ENCODE measurements around the gene DDX41. TPM values are rescaled to one million over a fixed set of nuclear protein-coding genes. Genes with fewer than 3 reads are reported as not detected.

Gene DDX41
- total RNA-seq, 2 experiments from 2014 or later, result 169 to 224 TPM

DNA sequence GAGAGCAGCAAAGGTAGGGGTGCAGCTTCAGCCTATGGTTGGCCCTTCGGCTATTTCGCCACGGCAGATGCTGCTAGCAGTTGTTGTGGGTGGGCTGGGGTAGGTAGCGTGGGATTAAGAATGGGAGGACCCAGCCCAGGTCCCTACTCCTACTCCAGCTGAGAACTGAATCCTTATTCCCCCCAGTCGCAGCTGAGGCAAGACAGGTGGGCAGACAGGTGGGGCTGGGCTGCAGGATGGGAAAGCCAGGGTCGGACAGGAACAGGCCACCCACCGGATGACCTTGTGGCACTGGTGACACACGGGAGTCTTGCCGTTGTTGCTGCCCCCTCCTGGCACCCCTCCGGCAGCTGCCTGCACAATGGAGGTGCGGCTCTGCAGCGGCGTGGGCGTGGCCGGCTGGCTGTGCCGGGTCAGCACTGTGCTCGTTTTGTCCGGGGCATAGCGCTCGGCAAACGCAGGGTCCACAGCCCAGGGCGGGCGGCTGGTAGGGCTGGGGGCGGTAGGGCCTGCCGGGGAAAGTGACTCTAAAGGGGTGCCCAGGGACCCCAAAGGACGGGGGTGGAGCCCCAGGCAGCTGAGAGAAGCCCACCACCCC lies 27.5 kb downstream of the DDX41 start:
- peak overlapping the region; percentile 49; the same call in 1 of the 2 replicates for H3K4me2 ChIP-seq (ENCODE audit: low read length)
- ChIA-PET CTCF (ENCODE audit: unreplicated experiment) (interaction anchor here (0.5 kb wide), 1 partner anchor 506 kb away, joined by 3 read pairs; no protein-coding TSS in a partner anchor), POLR2A (interaction anchor here (0.5 kb wide), 1 partner anchor 314 kb away, joined by 3 read pairs; no protein-coding TSS in a partner anchor)
- BruUV-seq (replicated peaks), result no TSS peak
- TF ChIP-seq, protein P1, sequence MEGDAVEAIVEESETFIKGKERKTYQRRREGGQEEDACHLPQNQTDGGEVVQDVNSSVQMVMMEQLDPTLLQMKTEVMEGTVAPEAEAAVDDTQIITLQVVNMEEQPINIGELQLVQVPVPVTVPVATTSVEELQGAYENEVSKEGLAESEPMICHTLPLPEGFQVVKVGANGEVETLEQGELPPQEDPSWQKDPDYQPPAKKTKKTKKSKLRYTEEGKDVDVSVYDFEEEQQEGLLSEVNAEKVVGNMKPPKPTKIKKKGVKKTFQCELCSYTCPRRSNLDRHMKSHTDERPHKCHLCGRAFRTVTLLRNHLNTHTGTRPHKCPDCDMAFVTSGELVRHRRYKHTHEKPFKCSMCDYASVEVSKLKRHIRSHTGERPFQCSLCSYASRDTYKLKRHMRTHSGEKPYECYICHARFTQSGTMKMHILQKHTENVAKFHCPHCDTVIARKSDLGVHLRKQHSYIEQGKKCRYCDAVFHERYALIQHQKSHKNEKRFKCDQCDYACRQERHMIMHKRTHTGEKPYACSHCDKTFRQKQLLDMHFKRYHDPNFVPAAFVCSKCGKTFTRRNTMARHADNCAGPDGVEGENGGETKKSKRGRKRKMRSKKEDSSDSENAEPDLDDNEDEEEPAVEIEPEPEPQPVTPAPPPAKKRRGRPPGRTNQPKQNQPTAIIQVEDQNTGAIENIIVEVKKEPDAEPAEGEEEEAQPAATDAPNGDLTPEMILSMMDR (conservative IDR thresholded peaks at IDR 0.05; ENCODE audit: low read length), result peak; percentile 75
- TF ChIP-seq EZH2phosphoT487 (IDR thresholded peaks at IDR 0.05; ENCODE audit: borderline replicate concordance, low read depth, low read length), result no peak
- intact Hi-C loops (cut with micrococcal nuclease; ENCODE audit: unreplicated experiment), result no loop called here
- H3K9me2 ChIP-seq (ENCODE audit: insufficient read depth, low read length), result no peaks in the 10 kb centered on the region
- H3K4me1 ChIP-seq (ENCODE audit: insufficient read depth, low read length, poor library complexity, severe bottlenecking), result peaks cover 23% of the 10 kb centered on the region
- peaks cover 12% of the 10 kb centered on the region; the same call in 1 of the 2 replicates for H3K36me3 ChIP-seq (ENCODE audit: insufficient read depth, low read length)
- no peaks in the 10 kb centered on the region for H4K20me1 ChIP-seq (ENCODE audit: insufficient read depth, low read length)
- H3K27ac ChIP-seq (ENCODE audit: low read depth, low read length, poor library complexity, severe bottlenecking), result no peak overlapping the region
- peak; percentile 69 for DNase-seq (ENCODE audit: low spot score)
- H2AFZ ChIP-seq (ENCODE audit: low read length), result no peak overlapping the region
- H3K9me3 ChIP-seq (ENCODE audit: low read length), result no peaks in the 10 kb centered on the region
- no peaks in the 10 kb centered on the region for H3K79me2 ChIP-seq (ENCODE audit: insufficient read depth, low read depth, low read length)
- H3K4me3 ChIP-seq (ENCODE audit: low read depth, low read length, poor library complexity, severe bottlenecking), result no peak overlapping the region

DNA sequence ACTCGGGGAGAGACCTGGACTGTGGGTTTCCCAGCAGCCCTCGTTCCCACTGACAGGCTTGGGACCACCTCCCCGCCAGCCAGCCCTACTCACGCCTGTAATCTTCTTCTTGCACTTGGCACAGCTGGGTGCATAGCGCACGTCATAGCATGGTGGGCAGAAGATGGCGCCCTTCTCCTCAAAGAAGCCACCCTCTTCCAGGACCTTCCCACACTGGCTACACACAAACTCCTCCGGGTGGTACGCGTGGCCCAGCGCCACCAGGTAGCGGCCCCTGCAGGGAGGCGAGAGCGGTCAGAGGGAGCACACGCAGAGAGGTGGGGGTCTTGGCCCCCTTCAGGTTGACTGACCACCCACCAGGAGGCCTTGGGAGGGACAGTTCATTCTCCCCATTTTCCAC lies 28.8 kb downstream of the DDX41 start:
- no peak overlapping the region for H3K4me2 ChIP-seq (ENCODE audit: low read length)
- intact Hi-C loops (cut with micrococcal nuclease; ENCODE audit: unreplicated experiment), result no loop called here
- no peaks in the 10 kb centered on the region for H3K9me3 ChIP-seq (ENCODE audit: low read length)
- peaks cover 12% of the 10 kb centered on the region; the same call in 1 of the 2 replicates for H3K36me3 ChIP-seq (ENCODE audit: insufficient read depth, low read length)
- H3K4me1 ChIP-seq (ENCODE audit: insufficient read depth, low read length, poor library complexity, severe bottlenecking), result peaks cover 18% of the 10 kb centered on the region
- no peak overlapping the region for H2AFZ ChIP-seq (ENCODE audit: low read length)
- no peaks in the 10 kb centered on the region for H3K9me2 ChIP-seq (ENCODE audit: insufficient read depth, low read length)
- ChIA-PET CTCF (ENCODE audit: unreplicated experiment) (interaction anchor here (0.6 to 1.0 kb wide), 3 partner anchors 12 to 179 kb away, joined by 3 to 4 read pairs (median 4); no protein-coding TSS in a partner anchor), POLR2A (no interaction called here)
- TF ChIP-seq, protein P1 (conservative IDR thresholded peaks at IDR 0.05; ENCODE audit: low read length), result peak; percentile 60
- no peak for TF ChIP-seq EZH2phosphoT487 (IDR thresholded peaks at IDR 0.05; ENCODE audit: borderline replicate concordance, low read depth, low read length)
- no peaks in the 10 kb centered on the region for H4K20me1 ChIP-seq (ENCODE audit: insufficient read depth, low read length)
- BruUV-seq (replicated peaks), result no TSS peak
- no peak overlapping the region for H3K4me3 ChIP-seq (ENCODE audit: low read depth, low read length, poor library complexity, severe bottlenecking)
- H3K79me2 ChIP-seq (ENCODE audit: insufficient read depth, low read depth, low read length), result no peaks in the 10 kb centered on the region
- peak; percentile 19 for DNase-seq (ENCODE audit: low spot score)
- no peak overlapping the region for H3K27ac ChIP-seq (ENCODE audit: low read depth, low read length, poor library complexity, severe bottlenecking)

DNA sequence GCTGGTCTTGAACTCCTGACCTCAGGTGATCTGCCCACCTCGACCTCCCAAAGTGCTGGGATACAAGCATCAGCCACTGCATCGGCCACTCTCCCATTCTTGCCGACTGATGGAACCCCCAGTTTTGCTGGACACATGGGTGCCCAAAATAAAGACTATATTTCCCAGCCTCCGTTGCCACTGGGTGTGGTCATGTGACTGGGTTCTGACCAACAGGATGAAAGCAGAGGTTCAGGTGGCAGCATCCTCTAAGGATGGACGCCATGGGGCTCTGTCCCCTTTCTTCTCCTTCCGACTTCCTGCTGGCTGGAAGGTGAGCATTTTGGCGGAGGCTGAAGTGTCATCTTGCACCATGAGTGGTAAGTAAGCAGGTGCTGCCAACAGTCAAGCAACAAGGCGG lies 29.6 kb downstream of the DDX41 start:
- H3K27ac ChIP-seq (ENCODE audit: low read depth, low read length, poor library complexity, severe bottlenecking), result no peak overlapping the region
- intact Hi-C loops (cut with micrococcal nuclease; ENCODE audit: unreplicated experiment), result no loop called here
- no peaks in the 10 kb centered on the region for H3K79me2 ChIP-seq (ENCODE audit: insufficient read depth, low read depth, low read length)
- no peaks in the 10 kb centered on the region for H4K20me1 ChIP-seq (ENCODE audit: insufficient read depth, low read length)
- no peaks in the 10 kb centered on the region for H3K9me3 ChIP-seq (ENCODE audit: low read length)
- H3K36me3 ChIP-seq (ENCODE audit: insufficient read depth, low read length), result peaks cover 12% of the 10 kb centered on the region; the same call in 1 of the 2 replicates
- H2AFZ ChIP-seq (ENCODE audit: low read length), result no peak overlapping the region
- H3K4me2 ChIP-seq (ENCODE audit: low read length), result no peak overlapping the region
- H3K4me3 ChIP-seq (ENCODE audit: low read depth, low read length, poor library complexity, severe bottlenecking), result no peak overlapping the region
- TF ChIP-seq EZH2phosphoT487 (IDR thresholded peaks at IDR 0.05; ENCODE audit: borderline replicate concordance, low read depth, low read length), result no peak
- TF ChIP-seq, protein P1 (conservative IDR thresholded peaks at IDR 0.05; ENCODE audit: low read length), result no peak
- ChIA-PET CTCF (ENCODE audit: unreplicated experiment) (no interaction called here), POLR2A (no interaction called here)
- no TSS peak for BruUV-seq (replicated peaks)
- H3K9me2 ChIP-seq (ENCODE audit: insufficient read depth, low read length), result no peaks in the 10 kb centered on the region
- H3K4me1 ChIP-seq (ENCODE audit: insufficient read depth, low read length, poor library complexity, severe bottlenecking), result peaks cover 18% of the 10 kb centered on the region
- no peak for DNase-seq (ENCODE audit: low spot score)
